GM18907 (cell line): ENCODE measurements around the gene AARS2.

Source experiments
- ATAC-seq: cut with Tn5 transposase; IDR thresholded peaks from one replicate; pipeline ENCODE4 v1.9.1; 2021; ENCODE audit warnings: mild to moderate bottlenecking, moderate library complexity; ENCODE audit not compliant: unreplicated experiment

Gene AARS2

DNA sequence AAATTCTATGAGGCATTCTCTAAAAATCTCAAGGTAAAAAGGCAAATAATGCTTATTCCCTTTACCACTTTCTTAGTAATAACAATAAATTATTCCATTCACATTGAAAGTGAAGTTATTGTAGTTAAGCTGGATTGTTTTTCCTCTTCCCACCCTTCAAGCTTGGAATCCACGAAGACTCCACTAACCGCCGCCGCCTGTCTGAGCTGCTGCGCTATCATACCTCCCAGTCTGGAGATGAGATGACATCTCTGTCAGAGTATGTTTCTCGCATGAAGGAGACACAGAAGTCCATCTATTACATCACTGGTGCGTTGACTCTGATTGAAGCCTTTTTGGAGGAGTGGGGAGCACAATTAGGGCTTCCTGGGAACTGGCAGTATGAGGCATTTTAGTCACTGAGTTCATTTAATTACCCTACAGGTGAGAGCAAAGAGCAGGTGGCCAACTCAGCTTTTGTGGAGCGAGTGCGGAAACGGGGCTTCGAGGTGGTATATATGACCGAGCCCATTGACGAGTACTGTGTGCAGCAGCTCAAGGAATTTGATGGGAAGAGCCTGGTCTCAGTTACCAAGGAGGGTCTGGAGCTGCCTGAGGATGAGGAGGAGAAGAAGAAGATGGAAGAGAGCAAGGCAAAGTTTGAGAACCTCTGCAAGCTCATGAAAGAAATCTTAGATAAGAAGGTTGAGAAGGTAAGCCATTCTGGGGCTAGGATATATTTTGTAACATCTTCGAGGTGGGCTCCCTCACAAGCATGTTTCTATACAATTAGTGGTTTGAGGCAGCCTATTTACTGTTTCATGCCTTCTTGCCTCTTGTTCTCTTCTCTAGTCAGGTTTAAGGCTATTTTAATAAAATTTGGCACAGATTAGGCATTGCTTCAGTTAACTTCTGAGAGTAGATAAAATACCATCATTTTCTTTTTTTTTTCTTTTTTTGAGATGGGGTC lies 61.3 kb downstream of the AARS2 start:
- no peak for ATAC-seq

DNA sequence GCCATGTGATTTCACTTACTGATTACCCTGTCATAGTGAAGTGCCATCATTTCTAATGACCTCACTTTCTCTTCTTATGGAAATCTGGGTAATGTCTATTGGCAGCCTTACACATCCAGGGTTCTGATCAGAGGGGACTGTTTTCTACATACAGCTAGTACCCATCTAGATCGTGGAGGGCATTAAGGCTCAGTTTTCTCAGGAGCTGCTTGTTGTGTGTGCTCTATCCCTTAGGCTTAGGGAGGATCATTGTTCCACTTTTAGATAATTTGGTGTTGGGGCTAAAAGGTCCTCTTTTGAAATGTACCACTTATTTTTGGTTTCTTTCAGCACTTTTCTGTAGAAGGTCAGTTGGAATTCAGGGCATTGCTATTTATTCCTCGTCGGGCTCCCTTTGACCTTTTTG lies 62.4 kb downstream of the AARS2 start:
- no peak for ATAC-seq

DNA sequence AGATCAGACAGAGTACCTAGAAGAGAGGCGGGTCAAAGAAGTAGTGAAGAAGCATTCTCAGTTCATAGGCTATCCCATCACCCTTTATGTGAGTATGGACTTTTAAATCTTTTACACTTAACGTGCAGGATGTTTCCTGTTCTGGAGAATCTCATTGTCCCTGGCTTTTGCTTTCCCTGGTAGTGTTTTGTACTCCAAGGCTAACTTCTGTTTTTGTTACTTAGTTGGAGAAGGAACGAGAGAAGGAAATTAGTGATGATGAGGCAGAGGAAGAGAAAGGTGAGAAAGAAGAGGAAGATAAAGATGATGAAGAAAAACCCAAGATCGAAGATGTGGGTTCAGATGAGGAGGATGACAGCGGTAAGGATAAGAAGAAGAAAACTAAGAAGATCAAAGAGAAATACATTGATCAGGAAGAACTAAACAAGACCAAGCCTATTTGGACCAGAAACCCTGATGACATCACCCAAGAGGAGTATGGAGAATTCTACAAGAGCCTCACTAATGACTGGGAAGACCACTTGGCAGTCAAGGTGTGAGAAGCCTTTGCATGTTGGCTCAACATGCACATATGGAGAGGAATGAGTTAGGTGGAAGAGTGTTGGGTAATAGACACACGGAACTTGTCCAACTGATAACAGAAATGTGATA lies 63.0 kb downstream of the AARS2 start:
- ATAC-seq, result no peak
